AG04449 (cell line): ENCODE data around the gene TREML2.

ENCODE experiments used
- CTCF ChIA-PET: fragments of 350-600 bp; formaldehyde crosslinking; extraction: SDS; loops from one replicate; lab custom pipeline; 2021; ENCODE audit warnings: antibody characterized with exemption; lab: Yijun Ruan, JAX
- POLR2A ChIA-PET: fragments of 400-600, 350-600 bp; formaldehyde crosslinking; extraction: SDS; loops from one replicate; lab custom pipeline; 2020; ENCODE audit warnings: antibody characterized with exemption, inconsistent platforms; lab: Yijun Ruan, JAX
- DNase-seq: peaks from one replicate; pipeline ENCODE4 v3.0.0-alpha.2; 2010; ENCODE audit warnings: low read depth, low spot score
- H3K4me3 ChIP-seq: 2 replicates; pipeline ENCODE4 v1.5.1; 2011; ENCODE audit warnings: low read depth, mild to moderate bottlenecking, control low read depth, low read length
- CTCF ChIP-seq: IDR thresholded peaks from one replicate; pipeline ENCODE4 v1.5.1; 2011; ENCODE audit warnings: mild to moderate bottlenecking, moderate library complexity, low read length, control low read depth, inconsistent platforms; ENCODE audit not compliant: insufficient read depth; ENCODE audit errors: missing control alignments

TREML2 gene

DNA sequence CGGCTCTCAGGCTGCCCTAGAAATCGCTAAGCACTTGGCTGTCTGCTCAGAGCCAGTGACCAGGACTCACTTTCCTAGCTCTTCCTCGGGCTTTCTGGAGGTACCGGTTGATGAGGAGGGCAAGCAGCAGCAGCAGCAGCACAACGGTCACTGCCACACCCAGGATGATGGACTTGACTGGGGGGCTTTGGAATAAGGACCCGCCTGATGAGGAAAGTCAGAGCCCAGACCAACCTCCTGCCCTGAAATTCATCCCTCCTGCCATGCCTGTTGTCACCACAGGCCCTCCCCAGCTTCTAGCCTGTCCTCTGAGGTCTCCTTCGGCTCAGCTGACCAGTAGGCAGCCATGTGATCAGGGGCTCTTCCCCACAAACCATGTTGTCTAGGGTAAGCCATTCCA lies 16.2 kb downstream of the TREML2 start:
- POLR2A ChIA-PET: no interaction called here
- CTCF ChIA-PET: interaction anchor here (0.7 to 6.8 kb wide), 4 partner anchors 10 to 135 kb away, joined by 3 to 63 read pairs (median 4); no protein-coding TSS in a partner anchor
- TF ChIP-seq CTCF: no peak
- H3K4me3 ChIP-seq: no peak overlapping the region
- DNase-seq: no peak

- ChIA-PET POLR2A (no interaction called here), CTCF (interaction anchor here (0.8 to 6.8 kb wide), 19 partner anchors 8 to 112 kb away, joined by 3 to 63 read pairs (median 4); partner anchors contain the start of genes NFYA, OARD1 and TREML1)
- no peak overlapping the region for H3K4me3 ChIP-seq
- peak; percentile 28 for DNase-seq
- peak; percentile 72 for TF ChIP-seq CTCF
Observed at GRCh38 chr6:41182069-41183034, 18.6 kb downstream of the TREML2 start.

GRCh38 chr6:41181566-41181965 lies 19.4 kb downstream of the TREML2 start:
- POLR2A ChIA-PET: no interaction called here
- CTCF ChIA-PET: interaction anchor here (0.6 to 6.8 kb wide), 14 partner anchors 11 to 444 kb away, joined by 3 to 63 read pairs (median 4); partner anchors contain the start of genes NFYA, OARD1 and TREML1
- no peak for TF ChIP-seq CTCF
- H3K4me3 ChIP-seq: no peak overlapping the region
- DNase-seq: no peak

DNA sequence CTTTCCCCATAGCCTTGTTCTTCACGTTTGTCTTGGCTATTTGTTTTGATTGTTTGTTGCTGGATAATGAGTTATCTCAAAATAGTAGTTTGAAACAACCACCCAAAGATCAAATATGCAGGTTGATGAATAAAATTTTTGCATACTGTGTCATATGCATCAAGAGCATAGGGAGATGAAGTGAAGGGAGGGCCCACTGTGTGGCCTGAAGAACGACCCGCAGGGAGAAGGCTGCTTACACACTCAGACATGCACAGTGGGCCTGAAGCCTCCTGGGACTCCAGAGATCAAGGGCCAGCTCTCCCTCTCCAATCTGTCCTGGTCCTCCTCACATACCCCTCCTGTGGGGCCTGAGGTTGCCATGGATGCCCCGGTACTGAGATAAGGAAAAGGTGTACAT lies 21.8 kb downstream of the TREML2 start:
- DNase-seq: no peak
- no peak overlapping the region for H3K4me3 ChIP-seq
- TF ChIP-seq CTCF: no peak
- ChIA-PET CTCF (interaction anchor here (0.9 to 6.8 kb wide), 2 partner anchors 10 to 88 kb away, joined by 3 to 63 read pairs; no protein-coding TSS in a partner anchor), POLR2A (no interaction called here)

GRCh38 chr6:41177695-41178094 lies 23.3 kb downstream of the TREML2 start:
- H3K4me3 ChIP-seq: no peak overlapping the region
- ChIA-PET POLR2A (no interaction called here), CTCF (interaction anchor here (1.0 kb wide), 1 partner anchor 9 kb away, joined by 3 read pairs; no protein-coding TSS in a partner anchor)
- no peak for TF ChIP-seq CTCF
- no peak for DNase-seq

DNA sequence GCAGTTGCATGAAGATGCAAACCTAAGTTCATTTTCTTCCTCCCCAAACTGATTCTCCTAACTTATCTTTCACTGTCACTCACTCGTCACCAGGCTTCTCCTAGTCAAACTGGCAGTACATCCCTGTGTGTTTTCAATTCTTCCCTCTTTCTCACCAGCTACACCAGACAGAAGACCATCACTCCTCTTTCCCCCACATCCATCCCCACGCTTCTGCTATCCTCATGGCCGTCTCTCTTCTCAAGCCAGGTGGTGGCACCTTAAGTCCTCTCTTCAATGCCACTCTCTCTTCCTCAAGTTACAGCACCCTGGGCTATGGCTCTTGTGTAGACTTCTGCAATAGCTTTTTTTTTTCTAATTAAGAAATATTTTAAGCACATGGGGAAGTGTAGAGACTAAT lies 23.7 kb downstream of the TREML2 start:
- ChIA-PET CTCF (interaction anchor here (1.0 kb wide), 1 partner anchor 10 kb away, joined by 3 read pairs; no protein-coding TSS in a partner anchor), POLR2A (no interaction called here)
- H3K4me3 ChIP-seq: no peak overlapping the region
- TF ChIP-seq CTCF: no peak
- DNase-seq: no peak
